A549 (cell line): Measurements from ENCODE around the gene SLAMF8. TPM values are rescaled to one million over a fixed set of nuclear protein-coding genes. Genes with fewer than 3 reads are reported as not detected.

ENCODE experiments used
- ATAC-seq, 2 experiments: fragments of 200-7000 bp in 1 of 2; fragments of >200 bp in 1 of 2; cut with Nextera tagmentation in 1 of 2; cut with Tn5 transposase in 1 of 2; 3 replicates each; pipeline versions ENCODE4 v1.8.0 to v1.9.1; 2018 to 2020; ENCODE audit warnings: mild to moderate bottlenecking in 1 of 2, moderate library complexity in 1 of 2
- CTCF ChIA-PET: fragments of 300-600 bp; sonication (Branson Sonifier 250); formaldehyde crosslinking; extraction: SDS; loops from one replicate; lab custom pipeline; 2021; ENCODE audit warnings: antibody characterized with exemption, inconsistent platforms; lab: Yijun Ruan, JAX
- POLR2A ChIA-PET: fragments of 350-600 bp; formaldehyde crosslinking; extraction: SDS; loops from one replicate; lab custom pipeline; 2021; ENCODE audit warnings: antibody characterized with exemption, inconsistent platforms; lab: Yijun Ruan, JAX
- DNase-seq, 2 experiments: peaks; one replicate each; pipeline versions ENCODE4 v3.0.0 to v3.0.0-alpha.2; 2011 to 2016; ENCODE audit warnings: low read depth in 1 of 2, low spot score in 1 of 2
- FAIRE-seq: peaks from 2 replicates; lab custom pipeline; 2011; peaks lifted over from hg19 to GRCh38; lab: Jason Lieb, UNC
- H3K27ac ChIP-seq, 2 experiments: fragments of >200 bp; sonication (Bioruptor Twin); formaldehyde crosslinking; 3 replicates each; pipeline ENCODE4 v1.5.1; 2016 to 2017
- H3K4me1 ChIP-seq: fragments of >200 bp; sonication (Bioruptor Twin); formaldehyde crosslinking; 3 replicates; pipeline ENCODE4 v1.6.1; 2016
- H3K4me2 ChIP-seq: fragments of >200 bp; sonication (Bioruptor Twin); formaldehyde crosslinking; 3 replicates; pipeline ENCODE4 v1.6.1; 2016
- H3K4me3 ChIP-seq: fragments of >200 bp; sonication (Bioruptor Twin); formaldehyde crosslinking; 3 replicates; pipeline ENCODE4 v1.5.1; 2016
- H3K9me3 ChIP-seq: fragments of >200 bp; sonication (Bioruptor Twin); formaldehyde crosslinking; 3 replicates; pipeline ENCODE4 v1.6.1; 2016
- EHMT2 ChIP-seq: fragments of 200-600 bp; sonication (generic); IDR thresholded peaks from 2 replicates; pipeline ENCODE4 v1.6.1; 2016; ENCODE audit warnings: antibody characterized with exemption, low read depth, mild to moderate bottlenecking, moderate library complexity
- ELK1 ChIP-seq: fragments of 150-350 bp; IDR thresholded peaks from 2 replicates; pipeline ENCODE4 v1.6.1; 2014; ENCODE audit warnings: low read depth, mild to moderate bottlenecking, low read length
- EP300 ChIP-seq, 2 experiments: fragments of >200 bp; sonication (Bioruptor Twin); formaldehyde crosslinking; IDR thresholded peaks; 2 replicates in 1 of 2; 3 replicates in 1 of 2; pipeline ENCODE4 v1.6.1; 2016 to 2017
- FOSB ChIP-seq: fragments of 250-450 bp; sonication (Bioruptor Pico); IDR thresholded peaks from 2 replicates; pipeline ENCODE4 v1.5.0; 2020; ENCODE audit warnings: mild to moderate bottlenecking, moderate library complexity
- FOSL2 ChIP-seq, 2 experiments: fragments of 450-650 bp in 1 of 2; fragments of >200 bp in 1 of 2; sonication (Bioruptor Twin) in 1 of 2; formaldehyde crosslinking; IDR thresholded peaks; 2 replicates each; pipeline versions ENCODE4 v1.5.0 to v1.6.1; 2016 to 2020; ENCODE audit warnings: mild to moderate bottlenecking in 1 of 2, moderate library complexity in 1 of 2
- HEYL ChIP-seq: fragments of 250-450 bp; sonication (Bioruptor Pico); IDR thresholded peaks from 2 replicates; pipeline ENCODE4 v1.8.0; 2021; ENCODE audit warnings: mild to moderate bottlenecking, moderate library complexity
- HOXB5 ChIP-seq: fragments of 250-450 bp; sonication (Bioruptor Pico); IDR thresholded peaks from 2 replicates; pipeline ENCODE4 v1.5.0; 2020; ENCODE audit warnings: mild to moderate bottlenecking, moderate library complexity
- JUNB ChIP-seq: fragments of >200 bp; sonication (Bioruptor Twin); formaldehyde crosslinking; IDR thresholded peaks from 2 replicates; pipeline ENCODE4 v1.6.1; 2016
- MAFK ChIP-seq: fragments of 450-650 bp; IDR thresholded peaks from 2 replicates; pipeline ENCODE4 v1.6.1; 2014; ENCODE audit not compliant: partially characterized antibody
- MAZ ChIP-seq: fragments of 150-350 bp; IDR thresholded peaks from 2 replicates; pipeline ENCODE4 v1.6.1; 2014; ENCODE audit warnings: antibody characterized with exemption, low read depth, low read length, borderline replicate concordance
- MYC ChIP-seq: IDR thresholded peaks from 2 replicates; pipeline ENCODE4 v1.6.1; 2012; ENCODE audit warnings: mild to moderate bottlenecking, inconsistent platforms, low read length, improper control_type of control experiment, borderline replicate concordance
- NPAS2 ChIP-seq: fragments of 250-450 bp; sonication (Bioruptor Pico); IDR thresholded peaks from 2 replicates; pipeline ENCODE4 v1.8.0; 2022; ENCODE audit warnings: mild to moderate bottlenecking, moderate library complexity, borderline replicate concordance
- NR3C1 ChIP-seq: fragments of >200 bp; sonication (Bioruptor Twin); formaldehyde crosslinking; IDR thresholded peaks from 3 replicates; pipeline ENCODE4 v1.6.1; 2017
- PHF8 ChIP-seq: fragments of 200-600 bp; sonication (generic); IDR thresholded peaks from 2 replicates; pipeline ENCODE4 v1.6.1; 2016; ENCODE audit warnings: low read depth, mild to moderate bottlenecking, antibody characterized with exemption, moderate library complexity, borderline replicate concordance
- RAD21 ChIP-seq, 2 experiments: fragments of >200 bp in 1 of 2; sonication (Bioruptor Twin) in 1 of 2; formaldehyde crosslinking in 1 of 2; IDR thresholded peaks in 1 of 2; conservative IDR thresholded peaks in 1 of 2; 2 replicates in 1 of 2; 3 replicates in 1 of 2; pipeline ENCODE4 v1.6.1; 2012 to 2018; ENCODE audit warnings: inconsistent platforms in 1 of 2
- TFCP2L1 ChIP-seq: fragments of 250-450 bp; sonication (Bioruptor Pico); IDR thresholded peaks from 2 replicates; pipeline ENCODE4 v1.5.0; 2021; ENCODE audit warnings: mild to moderate bottlenecking
- TP53 ChIP-seq: fragments of 250-450 bp; sonication (Bioruptor Pico); IDR thresholded peaks from 2 replicates; pipeline ENCODE4 v1.5.0; 2021; ENCODE audit warnings: mild to moderate bottlenecking, moderate library complexity
- ZNF302 ChIP-seq: fragments of 250-450 bp; sonication (Bioruptor Pico); IDR thresholded peaks from 2 replicates; pipeline ENCODE4 v1.9.0; 2021; ENCODE audit warnings: inconsistent platforms, mild to moderate bottlenecking, moderate library complexity
- WGBS: methylation state at CpG from one replicate; pipeline ENCODE4 v1.1.6; 2017; ENCODE audit errors: missing lambda C conversion rate; 5-methylcytosine and 5-hydroxymethylcytosine counted together
- polyA plus RNA-seq, 4 experiments: library from polyadenylated mRNA; depleted of rRNA in 3 of 4; stranded (reverse); fragments of >200 nt; fragmentation: RNase III in 1 of 4; extraction: RNeasy Plus Mini Kit Qiagen cat#74134 plus additional on column Dnase treatment in 1 of 4; gene quantifications; 2 replicates in 3 of 4; 3 replicates in 1 of 4; pipeline ENCODE4 v1.2.3, GENCODE V29; 2011 to 2017
- TF ChIP-seq, protein P1 (sequence below): fragments of >200 bp; sonication (Bioruptor Twin); formaldehyde crosslinking; IDR thresholded peaks from 2 replicates; pipeline ENCODE4 v1.6.1; 2016
- TF ChIP-seq, protein P2 (sequence below): fragments of 250-450 bp; sonication (Bioruptor Pico); IDR thresholded peaks from 2 replicates; pipeline ENCODE4 v1.5.0; 2020; ENCODE audit warnings: low read depth, mild to moderate bottlenecking, moderate library complexity
- TF ChIP-seq, protein P3 (sequence below): IDR thresholded peaks from 2 replicates; pipeline ENCODE4 v1.6.1; 2012
- TF ChIP-seq, protein P4 (sequence below): fragments of 200-600 bp; sonication (generic); IDR thresholded peaks from 2 replicates; pipeline ENCODE4 v1.6.1; 2016; ENCODE audit warnings: antibody characterized with exemption, mild to moderate bottlenecking, moderate library complexity

Gene SLAMF8
- polyA plus RNA-seq, 2 of the 4 experiments (the other 2 are of a cell fraction): not detected

- POLR2A ChIA-PET: interaction anchor here (1.3 kb wide), 1 partner anchor 10 kb away, joined by 3 read pairs; no protein-coding TSS in a partner anchor
- Histone ChIP-seq H3K4me1 (peaks cover 5% of the 10 kb centered on the region; the same call in 2 of the 3 replicates), H3K4me2 (no peak overlapping the region), H3K4me3 (no peak overlapping the region), H3K9me3 (no peaks in the 10 kb centered on the region), H3K27ac (no peak overlapping the region)
- DNase-seq (no peak), ATAC-seq (no peak; a peak in 1 of 6 replicates), FAIRE-seq (no peak)
- CTCF ChIA-PET: interaction anchor here (0.9 to 1.7 kb wide), 3 partner anchors 45 to 49 kb away, joined by 4 to 7 read pairs (median 7); no protein-coding TSS in a partner anchor
- no peak for TF ChIP-seq NPAS2 (CRISPR knock-in tag)
- TF ChIP-seq, protein P1, sequence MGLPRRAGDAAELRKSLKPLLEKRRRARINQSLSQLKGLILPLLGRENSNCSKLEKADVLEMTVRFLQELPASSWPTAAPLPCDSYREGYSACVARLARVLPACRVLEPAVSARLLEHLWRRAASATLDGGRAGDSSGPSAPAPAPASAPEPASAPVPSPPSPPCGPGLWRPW: no peak
- TF ChIP-seq MAFK: peak; percentile 2
- WGBS: 55% methylated on average over 4 of the region's 4 CpGs
Observed at GRCh38 chr1:159843459-159843858, 16.8 kb downstream of the SLAMF8 start.

DNA sequence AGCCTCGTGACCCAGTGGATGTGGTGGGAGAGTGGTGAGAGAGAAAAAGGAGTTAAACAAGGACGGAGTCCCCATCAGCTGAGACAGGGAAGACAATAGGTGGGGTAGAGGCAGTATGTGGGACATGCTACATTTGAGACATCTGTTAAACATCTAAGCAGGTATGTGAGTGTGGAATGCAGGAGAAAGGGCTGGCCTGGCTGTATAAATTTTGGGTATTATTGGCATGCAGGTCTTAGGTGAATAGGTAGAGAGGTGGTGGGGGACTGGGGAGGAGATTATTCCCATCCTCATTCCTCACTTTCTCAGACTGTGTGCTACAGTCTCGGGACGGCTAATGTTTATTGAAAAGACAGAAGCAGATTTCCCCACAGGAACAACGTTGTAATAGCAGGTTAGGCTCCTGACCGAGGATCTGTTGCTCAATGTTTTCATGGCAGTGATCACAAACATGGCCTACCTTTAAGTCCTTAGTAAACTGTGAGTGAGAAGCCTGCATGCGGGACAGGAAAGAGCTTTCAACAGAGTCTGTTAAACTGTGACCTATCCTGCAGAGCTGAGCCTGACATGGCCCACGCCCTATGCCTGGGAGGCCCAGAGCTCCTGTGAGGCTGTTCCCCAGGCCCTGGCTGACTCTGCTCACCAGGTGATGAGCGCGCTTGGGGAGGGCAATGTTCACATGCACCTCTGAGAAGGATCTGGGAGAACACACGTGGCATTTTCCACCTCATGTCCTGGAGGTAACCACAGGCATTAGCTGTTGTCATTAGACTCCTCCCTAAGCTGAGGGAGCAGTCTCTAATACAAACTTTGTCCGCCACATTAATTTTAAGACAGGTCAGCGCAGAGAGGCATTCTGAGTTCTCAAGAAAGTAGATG, 19.3 kb downstream of the SLAMF8 start:
- WGBS: 74% methylated on average over 12 of the region's 13 CpGs
- no peak for TF ChIP-seq RAD21 (conservative IDR thresholded peaks at IDR 0.05 in 1 of 2, IDR thresholded peaks at IDR 0.05 in 1 of 2)
- TF ChIP-seq EHMT2: no peak
- TF ChIP-seq, protein P2, sequence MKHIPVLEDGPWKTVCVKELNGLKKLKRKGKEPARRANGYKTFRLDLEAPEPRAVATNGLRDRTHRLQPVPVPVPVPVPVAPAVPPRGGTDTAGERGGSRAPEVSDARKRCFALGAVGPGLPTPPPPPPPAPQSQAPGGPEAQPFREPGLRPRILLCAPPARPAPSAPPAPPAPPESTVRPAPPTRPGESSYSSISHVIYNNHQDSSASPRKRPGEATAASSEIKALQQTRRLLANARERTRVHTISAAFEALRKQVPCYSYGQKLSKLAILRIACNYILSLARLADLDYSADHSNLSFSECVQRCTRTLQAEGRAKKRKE: no peak
- no peak for TF ChIP-seq ELK1
- TF ChIP-seq HOXB5 (CRISPR knock-in tag): no peak
- no peak for TF ChIP-seq ZNF302 (CRISPR knock-in tag)
- TF ChIP-seq MAZ: no peak
- TF ChIP-seq PHF8: no peak
- TF ChIP-seq JUNB: no peak
- TF ChIP-seq TP53 (CRISPR knock-in tag): no peak
- TF ChIP-seq, protein P3, sequence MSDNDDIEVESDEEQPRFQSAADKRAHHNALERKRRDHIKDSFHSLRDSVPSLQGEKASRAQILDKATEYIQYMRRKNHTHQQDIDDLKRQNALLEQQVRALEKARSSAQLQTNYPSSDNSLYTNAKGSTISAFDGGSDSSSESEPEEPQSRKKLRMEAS: no peak
- no peak for TF ChIP-seq FOSL2 (IDR thresholded peaks at IDR 0.05)
- no peak for TF ChIP-seq FOSL2 (CRISPR knock-in tag; IDR thresholded peaks at IDR 0.05)
- TF ChIP-seq HEYL (CRISPR knock-in tag): no peak
- no peak for TF ChIP-seq NR3C1
- no peak for TF ChIP-seq TFCP2L1
- no peak for TF ChIP-seq EP300 (IDR thresholded peaks at IDR 0.05)
- TF ChIP-seq FOSB (CRISPR knock-in tag): no peak
- TF ChIP-seq, protein P4, sequence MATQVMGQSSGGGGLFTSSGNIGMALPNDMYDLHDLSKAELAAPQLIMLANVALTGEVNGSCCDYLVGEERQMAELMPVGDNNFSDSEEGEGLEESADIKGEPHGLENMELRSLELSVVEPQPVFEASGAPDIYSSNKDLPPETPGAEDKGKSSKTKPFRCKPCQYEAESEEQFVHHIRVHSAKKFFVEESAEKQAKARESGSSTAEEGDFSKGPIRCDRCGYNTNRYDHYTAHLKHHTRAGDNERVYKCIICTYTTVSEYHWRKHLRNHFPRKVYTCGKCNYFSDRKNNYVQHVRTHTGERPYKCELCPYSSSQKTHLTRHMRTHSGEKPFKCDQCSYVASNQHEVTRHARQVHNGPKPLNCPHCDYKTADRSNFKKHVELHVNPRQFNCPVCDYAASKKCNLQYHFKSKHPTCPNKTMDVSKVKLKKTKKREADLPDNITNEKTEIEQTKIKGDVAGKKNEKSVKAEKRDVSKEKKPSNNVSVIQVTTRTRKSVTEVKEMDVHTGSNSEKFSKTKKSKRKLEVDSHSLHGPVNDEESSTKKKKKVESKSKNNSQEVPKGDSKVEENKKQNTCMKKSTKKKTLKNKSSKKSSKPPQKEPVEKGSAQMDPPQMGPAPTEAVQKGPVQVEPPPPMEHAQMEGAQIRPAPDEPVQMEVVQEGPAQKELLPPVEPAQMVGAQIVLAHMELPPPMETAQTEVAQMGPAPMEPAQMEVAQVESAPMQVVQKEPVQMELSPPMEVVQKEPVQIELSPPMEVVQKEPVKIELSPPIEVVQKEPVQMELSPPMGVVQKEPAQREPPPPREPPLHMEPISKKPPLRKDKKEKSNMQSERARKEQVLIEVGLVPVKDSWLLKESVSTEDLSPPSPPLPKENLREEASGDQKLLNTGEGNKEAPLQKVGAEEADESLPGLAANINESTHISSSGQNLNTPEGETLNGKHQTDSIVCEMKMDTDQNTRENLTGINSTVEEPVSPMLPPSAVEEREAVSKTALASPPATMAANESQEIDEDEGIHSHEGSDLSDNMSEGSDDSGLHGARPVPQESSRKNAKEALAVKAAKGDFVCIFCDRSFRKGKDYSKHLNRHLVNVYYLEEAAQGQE: no peak
- TF ChIP-seq MYC: no peak
- Histone ChIP-seq H3K4me2 (no peak overlapping the region), H3K9me3 (no peaks in the 10 kb centered on the region), H3K4me1 (peaks cover 14% of the 10 kb centered on the region; the same call in 2 of the 3 replicates), H3K27ac (0 out of 6 replicates have a peak overlapping the region, but pooled peaks of 1 of the 2 experiments have one; percentile 8), H3K4me3 (no peak overlapping the region)
- ATAC-seq (peak in 1 of 2 experiments; percentile 31; a peak in 2 of 6 replicates), DNase-seq (no peak), FAIRE-seq (no peak)
- POLR2A ChIA-PET: no interaction called here
- CTCF ChIA-PET: no interaction called here
